GM12801 (cell line): ENCODE measurements around the gene ME3.

Experiments used
- CTCF ChIP-seq: IDR thresholded peaks from one replicate; pipeline ENCODE4 v1.5.1; 2011; ENCODE audit warnings: control low read depth; ENCODE audit not compliant: insufficient read length; ENCODE audit errors: extremely low read depth

Gene ME3

DNA sequence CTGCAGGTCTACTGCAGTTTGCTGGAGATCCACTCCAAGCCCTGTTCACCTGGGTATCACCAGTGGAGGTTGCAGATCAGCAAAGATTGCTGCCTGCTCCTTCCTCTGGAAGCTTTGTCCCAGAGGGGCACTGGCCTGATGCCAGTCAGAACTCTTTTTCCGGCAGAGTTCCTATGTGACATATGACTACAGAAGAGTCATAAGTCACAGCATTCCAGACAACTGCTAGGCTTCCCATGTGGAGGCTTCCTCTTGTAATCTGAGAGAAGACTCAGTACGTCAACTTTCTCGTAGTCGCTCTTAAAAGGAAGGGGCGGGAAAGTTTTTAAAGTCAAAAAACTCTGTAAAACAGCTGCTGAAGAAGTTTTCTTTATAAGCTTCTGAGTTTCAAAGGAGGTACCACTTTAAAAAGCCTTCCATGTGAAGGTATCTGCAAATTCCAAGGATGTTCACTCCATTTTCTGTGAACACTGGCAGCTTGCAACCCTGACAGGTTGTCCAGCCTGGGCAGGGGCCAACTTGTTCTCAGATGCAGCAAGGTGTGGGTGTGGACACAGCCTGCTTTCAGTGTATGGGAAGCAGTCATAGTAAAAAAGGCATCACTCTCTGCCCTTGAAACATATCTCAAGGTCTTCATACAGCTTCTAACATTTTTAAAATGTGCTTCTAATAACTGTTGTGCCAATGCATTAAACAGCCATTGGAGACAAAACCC is 97.8 kb downstream of the ME3 start:
- no peak for TF ChIP-seq CTCF

DNA sequence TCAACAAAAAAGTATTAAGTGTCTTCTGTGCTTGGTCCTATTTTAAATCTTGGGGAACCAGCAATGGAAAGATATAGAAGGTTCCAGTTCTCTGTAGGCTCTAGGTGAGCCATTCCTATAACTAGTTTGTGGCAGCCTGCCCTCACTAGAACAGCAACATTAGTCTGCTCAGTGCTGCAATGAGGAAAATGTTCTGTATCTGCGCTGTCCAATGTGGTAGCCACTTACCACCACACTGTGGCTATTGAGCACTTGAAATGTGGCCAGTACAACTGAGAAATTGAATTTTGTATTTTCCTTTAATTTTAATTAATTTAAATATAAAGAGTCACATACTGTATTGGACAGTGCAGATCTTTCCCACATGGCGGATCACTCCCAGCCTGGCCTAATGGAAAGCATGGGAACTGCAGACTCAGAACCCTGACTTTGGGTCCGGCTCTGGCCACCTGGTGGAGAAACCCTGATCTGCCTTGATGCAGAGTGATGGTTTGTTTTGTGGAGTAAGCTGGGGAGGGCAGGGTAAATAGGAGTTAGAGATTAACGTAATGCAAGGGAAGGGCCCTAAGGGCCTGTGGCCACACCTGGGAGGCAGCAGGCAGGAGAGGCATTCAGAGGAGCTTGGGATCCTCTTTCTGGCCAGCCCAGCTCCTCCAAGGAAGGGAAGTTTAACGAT is 101.0 kb downstream of the ME3 start:
- no peak for TF ChIP-seq CTCF

DNA sequence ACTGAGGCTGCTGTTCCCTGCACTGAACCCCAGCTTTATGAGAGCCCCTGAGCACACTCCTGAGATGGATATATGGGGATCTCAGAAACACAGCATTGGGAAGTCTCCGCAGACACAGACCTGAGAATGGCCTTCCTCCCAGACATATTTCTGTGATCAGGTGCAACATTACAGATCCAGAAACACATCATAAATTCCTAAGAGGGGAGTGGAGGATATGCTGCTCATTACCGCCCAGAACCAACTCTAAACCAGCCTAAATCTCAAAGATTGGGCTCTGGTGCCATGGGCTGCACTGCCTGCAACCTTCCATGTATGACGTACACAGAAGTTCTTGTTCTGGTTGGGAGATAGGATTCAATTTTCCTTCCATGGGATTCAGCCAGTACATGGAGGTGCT is 102.0 kb downstream of the ME3 start:
- no peak for TF ChIP-seq CTCF

GRCh38 chr11:86570020-86570419 is 102.4 kb downstream of the ME3 start:
- TF ChIP-seq CTCF = no peak

DNA sequence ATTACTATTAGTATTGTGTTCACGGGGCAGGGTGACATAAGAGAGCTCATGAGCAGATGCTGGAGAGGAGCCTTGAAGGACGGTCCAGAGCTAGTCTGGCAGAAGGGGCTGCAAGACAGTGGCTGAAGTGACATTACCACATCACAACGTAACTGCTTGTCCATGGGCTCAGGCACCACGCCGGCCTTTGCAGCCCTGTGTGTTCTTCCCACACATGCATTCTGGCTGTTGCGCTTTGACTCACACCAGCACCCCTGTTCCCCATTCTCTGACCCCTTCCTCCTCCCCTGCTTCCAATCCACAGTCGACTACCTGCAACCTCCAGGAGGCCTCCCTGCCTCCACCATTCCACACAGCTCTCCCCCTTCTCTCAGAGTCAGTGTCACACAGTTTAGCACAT is 103.3 kb downstream of the ME3 start:
- no peak for TF ChIP-seq CTCF

- TF ChIP-seq CTCF = no peak
Measured at GRCh38 chr11:86565801-86566312, 106.6 kb downstream of the ME3 start.

- no peak for TF ChIP-seq CTCF
Measured at GRCh38 chr11:86565388-86565787, 107.0 kb downstream of the ME3 start.
